Omental fat pad (tissue), 4 donors: Measurements from ENCODE around the gene NR3C2. TPM values are rescaled to one million over a fixed set of nuclear protein-coding genes. Genes with fewer than 3 reads are reported as not detected.

Experiments
- ATAC-seq: fragments of 150-250 bp; one replicate; pipeline ENCODE4 v1.9.1; 2016; ENCODE audit warnings: mild to moderate bottlenecking, moderate library complexity; ENCODE audit not compliant: low FRiP score
- DNase-seq: peaks from one replicate; pipeline ENCODE4 v3.0.0-alpha.2; 2019; ENCODE audit warnings: low spot score
- CTCF ChIP-seq, 3 donors: fragments of 450-650 bp; IDR thresholded peaks; one replicate each; pipeline ENCODE4 v1.5.1; 2016 to 2017; ENCODE audit warnings: antibody characterized with exemption in 3 of 3, mild to moderate bottlenecking in 3 of 3, moderate library complexity in 2 of 3
- total RNA-seq, 4 donors: library from RNA; depleted of rRNA; stranded (reverse); fragments of >200 nt; gene quantifications; one replicate each; pipeline ENCODE4 v1.1.0, GENCODE V29; 2016

NR3C2 gene
- total RNA-seq, 4 donors from 2014 or later, result 7.4 to 28.1 (median 12.1) TPM

- ATAC-seq, result no peak
- TF ChIP-seq CTCF (IDR thresholded peaks at IDR 0.05), result no peak
Observed at GRCh38 chr4:148292686-148293085, 149.5 kb downstream of the NR3C2 start.

GRCh38 chr4:148289740-148290139 is 152.5 kb downstream of the NR3C2 start:
- no peak for TF ChIP-seq CTCF (IDR thresholded peaks at IDR 0.05)
- DNase-seq, result no peak
- no peak for ATAC-seq

More at GRCh38 chr4:148292686-148293085, 149.5 kb downstream of the NR3C2 start:
- no peak for DNase-seq

DNA sequence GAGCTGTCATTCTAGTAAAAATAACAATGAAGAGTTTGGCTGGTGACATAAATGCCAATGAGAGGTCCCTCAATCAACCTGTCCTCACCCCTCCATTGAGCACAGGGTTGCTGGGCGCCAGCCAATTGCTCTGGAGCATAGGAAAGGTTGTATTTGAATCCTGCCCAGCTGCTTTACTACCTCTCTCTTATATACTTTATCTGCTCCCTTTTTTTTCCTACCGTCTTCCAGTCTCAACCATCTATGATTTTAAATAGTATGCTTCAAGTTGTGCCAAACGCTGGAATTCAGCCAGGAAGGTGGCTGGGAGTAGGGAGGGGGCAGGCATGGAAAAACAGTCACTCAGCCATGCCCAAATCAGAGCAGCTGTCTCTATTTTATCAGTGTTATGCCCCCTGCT is 153.8 kb downstream of the NR3C2 start:
- DNase-seq, result no peak
- no peak for ATAC-seq
- no peak for TF ChIP-seq CTCF (IDR thresholded peaks at IDR 0.05)

GRCh38 chr4:148287111-148287510 is 155.1 kb downstream of the NR3C2 start:
- no peak for TF ChIP-seq CTCF (IDR thresholded peaks at IDR 0.05)
- no peak for ATAC-seq
- DNase-seq, result no peak

DNA sequence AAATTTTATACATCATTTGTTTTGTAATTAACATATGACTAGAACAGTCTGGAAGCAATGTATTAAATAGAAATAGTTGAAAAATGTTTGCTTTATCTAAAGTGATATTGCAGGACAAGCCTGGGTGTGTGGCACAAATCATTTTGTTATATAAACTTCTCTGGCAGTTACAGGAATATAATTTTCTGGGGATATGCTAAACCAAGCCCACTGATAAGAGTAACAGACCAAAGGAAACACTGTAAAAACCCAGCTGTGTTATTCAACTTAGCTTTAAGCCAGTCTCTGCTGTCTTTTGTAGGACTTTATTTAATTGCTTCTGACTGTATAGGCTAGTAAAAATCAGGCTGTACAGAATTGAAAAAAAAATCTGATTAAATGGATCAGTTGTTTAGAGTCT is 156.2 kb downstream of the NR3C2 start:
- ATAC-seq (no peak), DNase-seq (no peak)
- TF ChIP-seq CTCF (IDR thresholded peaks at IDR 0.05), result no peak

DNA sequence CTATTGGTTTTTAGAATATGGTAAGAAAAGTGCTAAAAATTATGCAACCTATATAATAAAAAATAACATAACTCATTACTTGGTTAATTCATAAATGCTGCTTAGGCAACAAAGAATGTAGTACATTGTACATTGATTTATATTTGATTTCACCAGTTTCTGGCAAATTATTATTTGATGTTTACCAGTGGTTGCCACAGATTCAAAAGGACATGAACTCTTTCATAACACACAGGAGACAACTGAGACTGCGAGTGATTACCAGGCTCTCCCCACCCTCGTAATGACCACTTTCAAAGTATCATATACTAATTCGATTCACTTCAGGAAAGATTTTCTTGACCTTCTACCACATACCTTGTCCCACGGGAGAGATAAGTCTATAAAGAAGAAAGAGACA is 158.5 kb downstream of the NR3C2 start:
- TF ChIP-seq CTCF (IDR thresholded peaks at IDR 0.05), result no peak
- DNase-seq, result no peak
- peak; percentile 51 for ATAC-seq

- ATAC-seq (no peak), DNase-seq (no peak)
- no peak for TF ChIP-seq CTCF (IDR thresholded peaks at IDR 0.05)
Observed at GRCh38 chr4:148278310-148278709, 163.9 kb downstream of the NR3C2 start.
